NAMALWA (cell line): ENCODE measurements around the gene WDFY4.

ENCODE experiments used
- DNase-seq: peaks from one replicate; pipeline ENCODE4 v3.0.0-alpha.2; 2015; ENCODE audit warnings: low spot score

Gene WDFY4

DNA sequence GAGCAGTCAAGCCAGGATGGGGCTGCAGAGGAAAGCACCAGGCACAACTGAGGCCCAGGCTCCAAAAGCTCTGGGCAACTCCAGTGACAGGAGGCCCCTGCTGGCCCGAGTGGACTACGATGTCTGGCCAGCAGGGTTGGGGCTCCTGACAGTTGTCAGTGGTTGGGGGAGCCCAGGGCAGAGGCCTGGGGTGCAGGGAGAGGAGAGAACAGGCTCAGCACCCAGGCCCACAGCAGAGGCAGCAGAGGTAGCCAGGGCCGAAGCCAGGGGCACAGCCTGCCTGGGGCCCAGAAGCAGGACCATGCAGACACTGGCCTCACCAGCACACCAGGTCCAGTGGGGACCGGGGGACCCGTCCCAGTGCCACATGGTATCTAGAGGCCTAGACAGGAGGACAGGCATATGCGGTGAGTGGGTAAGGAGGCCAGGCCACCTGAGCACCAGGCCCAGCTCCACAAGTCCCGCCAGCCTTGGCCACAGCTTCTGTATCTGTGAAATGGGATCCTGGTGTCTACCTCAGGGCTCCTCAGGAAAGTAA lies 301.0 kb downstream of the WDFY4 start:
- DNase-seq = no peak

DNA sequence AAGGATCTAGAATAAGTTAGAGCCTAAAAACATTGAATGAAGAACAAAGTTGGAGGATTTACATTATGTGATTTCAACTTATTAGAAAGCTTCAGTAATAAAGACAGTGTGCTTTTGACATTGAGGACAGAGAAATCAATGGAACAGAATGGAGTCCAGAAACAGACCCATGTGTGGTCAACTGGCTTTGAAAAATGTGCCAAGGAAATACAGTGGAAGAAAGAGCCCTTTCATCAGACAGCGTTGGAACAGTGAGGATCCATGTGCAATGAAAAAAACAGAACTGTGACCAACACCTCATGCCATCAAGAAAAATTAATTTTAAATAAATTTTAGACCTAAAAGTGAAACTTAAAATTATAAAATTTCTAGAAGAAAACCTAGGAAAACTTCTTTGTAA lies 305.6 kb downstream of the WDFY4 start:
- DNase-seq = no peak

DNA sequence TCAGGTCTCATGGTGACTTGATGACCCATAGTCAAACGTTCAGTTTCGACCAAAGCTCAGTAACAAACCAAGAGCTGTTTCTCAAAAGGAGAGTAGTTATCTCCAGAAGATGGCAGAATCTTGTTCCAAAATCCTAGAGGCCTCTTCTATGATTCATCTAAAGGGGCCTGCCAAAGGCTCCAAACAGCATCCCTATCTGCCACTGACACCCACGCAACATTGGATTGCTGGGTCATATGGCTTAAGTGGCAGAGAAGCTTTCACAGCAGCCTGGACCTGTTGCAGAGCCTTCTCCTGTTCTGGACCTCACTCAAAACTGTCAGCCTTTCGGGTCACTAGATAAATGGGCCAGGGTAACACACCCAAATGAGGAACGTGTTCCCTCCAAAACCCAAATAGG lies 309.0 kb downstream of the WDFY4 start:
- DNase-seq = no peak

DNA sequence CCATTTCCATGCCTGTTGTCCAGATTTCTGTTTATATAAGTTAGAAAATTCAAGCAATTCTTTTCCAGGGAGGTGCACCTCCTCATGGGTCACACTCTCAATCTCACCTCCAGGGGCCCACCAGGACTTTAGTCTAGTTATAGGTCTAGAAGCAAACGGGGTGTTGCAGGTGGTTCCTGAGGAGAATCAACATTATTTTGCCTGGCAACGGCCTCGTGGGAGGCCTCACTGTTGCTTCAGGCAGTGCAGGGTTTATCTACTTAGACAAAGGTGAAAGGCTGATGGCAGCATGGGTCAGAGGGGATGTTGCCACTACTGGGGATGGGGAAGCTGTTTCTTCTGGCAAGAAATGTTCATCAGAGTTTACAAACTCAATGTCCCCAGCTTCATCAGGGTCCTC lies 311.7 kb downstream of the WDFY4 start:
- no peak for DNase-seq

DNA sequence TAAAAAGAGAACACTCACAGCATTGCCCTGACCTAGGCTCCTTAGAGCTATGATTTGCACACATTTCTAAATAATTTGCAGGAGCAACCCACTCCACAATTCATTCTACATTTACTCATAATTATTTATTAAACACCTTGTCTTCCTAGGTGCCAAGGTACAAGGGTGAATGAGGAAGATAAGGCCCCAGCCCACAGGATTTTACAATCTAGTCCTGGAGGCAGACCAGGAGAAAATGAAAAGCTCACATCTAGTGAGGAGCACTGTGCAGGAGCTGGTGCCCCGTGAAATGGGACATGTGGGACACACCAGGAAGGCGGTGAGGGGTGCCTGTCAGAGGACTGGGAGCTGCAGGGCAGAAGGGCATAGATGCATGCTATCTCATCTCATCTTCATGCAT lies 314.7 kb downstream of the WDFY4 start:
- DNase-seq = no peak

DNA sequence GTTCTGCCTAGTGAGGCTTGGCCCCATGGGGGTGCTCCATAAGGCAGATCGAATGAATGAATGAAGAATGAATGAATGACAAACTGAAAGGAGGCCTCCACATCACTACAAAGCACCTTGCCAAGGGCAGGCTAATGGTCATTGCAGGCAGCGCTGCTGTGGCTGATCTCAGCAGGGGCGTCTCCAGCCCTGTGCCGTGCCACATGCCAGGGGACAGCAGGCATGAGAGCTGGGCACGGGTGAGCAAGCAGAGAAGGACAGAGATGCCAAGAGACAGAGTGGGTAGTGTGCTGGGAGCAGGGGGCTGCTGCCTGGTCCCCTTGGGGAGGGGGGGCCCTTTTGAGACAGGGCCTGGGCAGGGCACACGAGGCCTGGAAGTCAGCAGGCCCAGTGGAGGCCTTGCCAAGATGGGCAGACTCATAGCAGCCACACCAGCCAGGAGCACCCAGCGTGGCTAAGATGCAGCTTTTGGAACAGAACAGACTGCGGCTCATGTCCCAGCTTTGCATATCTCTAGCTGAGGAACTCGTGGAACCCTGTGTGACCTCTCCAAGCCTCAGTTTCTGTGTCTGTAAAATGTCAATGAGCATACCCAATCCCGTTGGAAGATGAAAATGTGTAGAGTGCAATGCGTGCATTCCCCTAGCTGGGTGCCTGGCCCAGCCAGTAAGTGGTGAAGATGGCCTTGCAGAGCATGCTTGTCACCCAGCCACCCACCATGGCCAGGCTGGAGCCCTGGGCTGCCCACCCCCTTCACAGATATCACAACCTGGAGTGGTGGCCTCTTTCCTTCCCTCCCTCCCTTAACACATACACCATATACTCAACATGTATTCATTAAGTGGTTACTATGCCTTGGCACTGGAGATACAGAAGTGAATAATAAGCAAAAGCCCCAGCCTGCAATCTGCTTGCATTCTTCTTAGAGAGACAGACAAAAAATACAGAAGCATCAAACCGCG lies 316.0 kb downstream of the WDFY4 start:
- no peak for DNase-seq

DNA sequence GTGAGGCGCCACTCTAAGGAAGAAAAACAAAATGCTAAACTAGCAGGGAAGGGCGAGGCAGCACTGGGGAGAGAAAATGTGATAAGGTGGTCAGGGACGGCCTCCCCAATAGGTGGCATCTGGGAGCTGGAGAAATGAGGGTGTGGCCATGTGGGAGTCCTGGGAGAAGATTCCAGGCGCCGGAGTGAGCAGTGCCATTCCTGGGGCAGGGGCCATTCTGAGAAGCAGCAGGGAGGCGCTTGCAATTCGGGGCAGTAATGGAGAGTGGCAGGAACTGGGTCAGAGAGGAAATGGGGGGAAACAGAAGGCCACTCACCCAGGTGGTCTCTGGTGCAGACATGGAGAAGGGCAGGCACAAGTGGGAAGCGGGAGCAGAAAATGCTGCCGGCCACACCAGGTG lies 316.7 kb downstream of the WDFY4 start:
- DNase-seq = no peak

DNA sequence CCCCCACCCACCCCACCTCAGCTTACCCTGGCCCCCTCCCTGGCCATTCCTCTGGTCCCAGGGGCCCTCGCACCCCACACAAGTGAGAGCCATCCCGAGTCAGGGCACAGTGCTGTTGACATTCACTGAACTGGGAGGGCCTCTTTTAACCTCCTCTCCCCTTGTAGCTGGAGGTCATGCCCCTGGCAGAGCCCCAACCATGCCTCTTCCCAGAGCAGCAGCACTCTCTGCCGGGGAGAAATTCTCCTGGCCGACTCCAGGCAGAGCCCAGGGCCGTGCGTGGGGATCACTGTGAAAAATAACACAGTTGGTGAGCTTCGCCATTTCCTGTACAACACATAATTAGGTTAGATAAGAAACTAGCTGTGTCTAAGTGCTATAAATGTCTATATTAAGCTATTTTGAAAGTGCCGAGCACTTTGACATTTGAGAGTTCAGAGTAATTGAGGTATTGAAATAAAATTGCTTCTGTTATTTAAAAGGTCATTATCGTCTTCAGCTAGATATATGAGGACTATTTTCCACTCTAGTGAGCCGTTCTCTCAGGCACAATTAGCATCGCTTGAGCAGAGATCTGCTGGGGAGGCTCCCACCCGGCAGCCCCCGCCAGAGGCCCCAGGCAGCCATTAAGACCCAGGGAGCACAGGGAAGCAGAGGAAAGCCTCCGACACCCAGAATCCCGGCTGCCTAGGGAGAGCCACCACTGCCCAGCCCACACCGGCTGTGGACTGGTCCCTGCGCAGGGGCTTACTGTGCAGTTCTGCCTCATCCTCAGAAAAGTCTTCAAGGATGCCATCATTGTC lies 317.4 kb downstream of the WDFY4 start:
- no peak for DNase-seq

DNA sequence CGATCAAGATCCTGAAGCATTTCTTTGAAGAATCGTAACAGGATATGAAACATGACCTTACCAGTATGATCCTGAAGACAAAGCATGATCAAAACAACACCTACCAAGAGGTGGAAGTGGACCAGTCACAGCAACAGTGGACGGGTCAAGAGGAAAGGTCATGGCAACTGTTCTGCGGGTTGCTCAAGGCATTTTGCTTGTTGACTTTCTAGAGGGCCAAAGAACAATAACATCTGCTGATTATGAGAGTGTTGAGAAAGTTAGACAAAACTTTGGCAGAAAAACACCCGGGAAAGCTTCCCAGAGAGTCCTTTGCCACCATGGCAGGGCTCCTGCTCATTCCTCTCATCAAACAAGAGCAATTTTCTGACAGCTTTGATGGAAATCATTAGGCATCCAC lies 320.6 kb downstream of the WDFY4 start:
- DNase-seq = no peak

DNA sequence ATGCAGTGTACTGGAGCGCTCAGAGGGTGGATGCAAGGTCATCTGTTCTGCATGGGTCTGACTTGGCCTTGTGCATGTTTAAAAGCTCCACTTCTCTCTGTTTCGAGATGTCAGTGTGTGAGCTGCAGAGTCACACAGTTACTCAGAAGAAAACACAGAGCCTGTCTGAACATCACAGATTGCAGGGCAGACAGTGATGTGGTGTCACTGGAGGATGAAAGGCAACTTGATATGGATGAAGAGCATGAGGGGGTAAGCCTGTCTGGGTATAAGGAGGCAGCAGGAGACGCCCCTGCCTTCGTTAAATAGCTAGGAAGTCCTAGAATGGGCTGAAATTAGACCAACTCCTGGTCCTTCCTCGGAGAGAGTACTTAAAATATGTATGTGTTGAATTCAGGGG lies 322.5 kb downstream of the WDFY4 start:
- DNase-seq = no peak

DNA sequence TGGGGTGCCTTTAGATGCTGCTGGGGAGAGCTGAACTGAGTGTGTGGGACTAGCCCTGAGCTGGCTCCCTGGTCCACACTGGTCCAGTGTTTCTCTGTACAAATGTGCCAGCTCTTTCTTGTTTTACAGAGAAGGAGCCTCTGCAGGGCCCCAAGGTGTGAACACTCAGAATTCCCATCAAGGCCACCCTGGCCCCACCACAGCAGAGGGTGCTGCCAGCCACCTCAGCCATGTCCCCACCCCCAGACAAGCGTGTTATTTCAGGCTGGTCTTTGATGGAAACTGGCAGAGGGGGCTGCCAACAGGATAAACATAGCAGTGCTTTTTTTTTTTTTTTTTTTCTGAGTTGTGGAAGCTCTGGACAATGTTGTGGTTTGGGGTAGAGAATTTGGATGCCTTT lies 323.4 kb downstream of the WDFY4 start:
- DNase-seq = no peak

DNA sequence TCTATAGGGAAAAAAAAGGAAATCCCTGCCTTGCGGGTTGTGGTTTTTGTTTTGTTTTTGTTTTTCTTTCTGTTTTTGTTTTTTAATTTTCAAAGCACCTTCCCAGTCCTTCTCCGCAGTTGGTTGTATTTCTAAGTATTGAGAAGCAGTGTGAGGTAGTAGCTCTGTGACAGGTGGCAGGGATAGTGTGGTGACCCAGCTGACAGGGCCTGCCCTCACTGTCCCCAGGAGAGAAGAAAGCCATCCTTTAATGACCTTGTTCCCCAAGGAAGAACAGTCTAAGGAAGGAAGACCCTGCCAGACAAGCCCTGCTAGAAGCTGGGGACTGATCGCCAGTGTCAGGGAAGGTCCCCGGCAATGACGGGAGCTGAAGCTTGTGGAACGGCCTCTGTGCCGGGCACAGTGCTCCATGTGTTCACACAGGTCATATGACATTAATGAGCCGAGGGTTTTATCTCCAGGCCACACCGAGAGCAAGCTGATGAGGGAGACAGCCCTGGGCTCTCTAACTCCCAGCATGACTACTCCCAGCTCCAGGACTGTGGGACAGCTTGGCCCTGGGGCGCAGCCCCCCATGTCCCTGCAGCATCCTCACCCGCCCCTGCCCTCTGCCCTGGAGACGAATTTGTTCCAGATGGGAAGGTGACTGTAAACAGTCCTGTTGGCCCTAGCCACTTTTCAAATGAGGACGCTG lies 324.0 kb downstream of the WDFY4 start:
- DNase-seq = no peak

DNA sequence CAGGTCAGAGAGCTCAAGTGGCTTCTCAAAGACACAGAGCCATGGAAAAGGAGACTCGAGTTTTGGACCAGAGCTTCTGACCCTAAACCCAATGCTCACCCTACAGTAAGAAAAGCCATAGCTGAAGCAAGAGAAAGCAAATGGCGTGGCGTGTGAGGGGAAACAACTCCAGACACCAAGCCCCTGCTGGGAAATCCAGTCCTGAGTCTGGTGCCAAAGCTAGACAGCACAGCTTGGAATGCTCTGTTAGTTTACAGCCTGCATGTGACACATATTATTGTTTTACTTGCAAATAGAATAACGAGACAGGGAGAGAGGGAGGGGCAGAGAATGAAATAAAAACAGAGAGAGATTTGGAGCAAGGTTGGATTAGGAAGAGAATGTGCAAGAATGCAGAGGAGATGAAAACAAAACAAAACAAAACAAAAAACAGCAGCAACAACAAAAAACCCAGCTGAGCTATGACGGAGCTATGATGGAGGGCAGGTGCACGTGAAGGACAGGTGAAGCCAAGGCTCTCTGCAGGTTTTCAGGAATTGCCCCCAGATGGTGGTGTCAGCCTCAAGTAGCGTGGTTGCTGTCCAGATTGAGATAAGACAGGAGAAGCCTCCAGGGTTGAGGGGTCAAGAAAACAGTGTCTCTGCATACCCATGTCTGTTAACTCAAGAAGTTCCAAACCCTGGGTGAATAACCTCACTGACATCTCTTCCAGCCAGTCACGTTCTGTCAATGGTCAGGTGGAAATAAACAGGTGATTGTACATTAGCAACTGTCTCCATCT lies 324.7 kb downstream of the WDFY4 start:
- DNase-seq = no peak

DNA sequence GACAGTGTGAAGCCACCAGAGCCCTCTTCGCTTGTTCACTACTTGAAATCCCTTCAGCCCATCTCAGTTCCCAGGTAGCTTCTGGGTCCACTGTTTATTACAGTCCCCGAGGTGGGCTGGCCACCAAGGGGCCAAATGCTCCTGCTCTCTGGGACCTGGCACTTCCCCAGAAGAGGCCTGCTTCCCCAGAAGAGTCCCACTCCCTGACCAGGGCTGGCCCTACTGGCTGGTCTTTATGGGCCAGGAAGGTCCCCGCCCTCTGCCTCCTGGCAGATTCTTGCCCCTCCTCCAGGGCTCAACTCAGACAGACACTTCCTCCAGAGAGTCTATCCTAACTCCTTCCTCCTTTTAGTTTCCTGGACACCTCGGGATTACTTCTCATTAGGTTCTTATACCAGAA lies 325.6 kb downstream of the WDFY4 start:
- no peak for DNase-seq

DNA sequence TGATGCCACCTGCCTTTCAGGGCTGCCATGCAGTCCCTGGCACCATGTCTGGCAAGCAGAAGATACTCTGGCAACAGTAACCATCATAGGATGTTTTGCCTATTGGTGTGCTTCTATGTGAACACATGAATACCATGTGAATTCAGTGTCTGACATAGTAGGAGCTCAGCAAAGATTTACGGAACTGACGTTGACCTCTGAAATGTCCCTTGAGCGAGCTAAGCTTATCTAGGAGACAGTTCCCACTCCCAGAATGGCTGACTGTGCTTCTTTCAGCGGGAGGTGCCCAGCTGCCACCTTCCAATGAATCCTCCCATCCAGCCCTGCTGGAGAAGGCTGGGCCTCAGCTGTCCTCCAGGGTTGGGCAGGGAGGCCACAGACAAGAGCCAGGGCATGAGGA lies 326.2 kb downstream of the WDFY4 start:
- DNase-seq = no peak

DNA sequence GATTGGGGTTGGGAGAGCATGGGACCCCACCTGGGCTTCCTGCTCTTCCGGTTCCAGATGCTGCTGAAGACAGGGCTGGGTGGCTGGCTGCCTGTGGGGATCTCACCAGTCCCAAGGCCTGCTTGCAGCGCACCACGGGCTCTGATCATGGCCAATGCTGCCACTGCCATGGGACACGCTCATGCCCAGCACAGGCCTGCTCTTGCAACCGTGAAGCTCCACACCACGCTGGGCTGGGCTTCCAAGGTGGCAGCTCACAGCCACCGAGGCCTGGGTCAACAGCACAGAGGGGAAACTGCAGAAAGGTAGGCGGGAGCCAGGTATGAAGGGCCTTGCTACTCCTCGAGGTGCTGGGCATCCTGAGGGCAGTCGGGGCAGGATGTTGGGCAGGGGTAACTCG lies 327.1 kb downstream of the WDFY4 start:
- DNase-seq = no peak

DNA sequence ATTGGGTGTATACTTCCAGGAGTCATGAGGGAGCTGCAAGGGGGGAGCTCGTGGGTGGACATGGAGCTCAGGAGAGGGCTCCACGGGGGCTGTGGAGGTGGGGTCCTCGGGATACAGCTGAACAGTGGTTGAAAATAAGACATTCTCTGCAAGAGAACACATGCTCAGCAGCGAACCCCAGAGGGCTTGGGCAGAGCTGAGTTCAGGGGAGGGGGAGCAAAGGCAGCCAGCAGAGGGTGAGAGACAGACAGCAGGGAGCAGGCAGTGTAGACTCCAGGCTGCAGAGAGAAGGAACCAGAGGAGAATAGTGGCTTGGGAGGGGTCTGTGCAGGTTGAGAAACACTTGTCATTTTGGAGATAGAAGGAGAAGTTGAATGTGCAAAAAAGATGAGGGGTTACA lies 327.9 kb downstream of the WDFY4 start:
- DNase-seq = no peak

DNA sequence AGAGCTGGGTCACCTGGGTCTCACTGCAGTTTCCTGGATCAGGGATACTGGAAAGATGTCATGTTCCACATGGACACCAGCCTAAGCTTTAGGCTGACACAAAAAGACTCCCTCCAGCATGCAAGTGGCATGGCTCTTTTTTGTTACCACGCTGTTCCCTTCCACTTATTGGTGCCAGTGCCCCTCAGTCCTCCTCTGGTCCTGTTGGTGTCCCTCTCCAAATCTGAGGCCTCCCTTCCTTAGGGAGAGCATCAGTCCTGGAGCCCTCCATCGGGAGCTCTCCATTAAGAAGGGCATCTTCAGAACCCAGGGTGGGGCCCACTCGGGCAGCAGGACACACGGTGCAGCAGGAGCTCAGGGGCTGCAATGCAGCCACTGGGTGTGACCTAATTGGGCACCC lies 331.0 kb downstream of the WDFY4 start:
- DNase-seq = no peak

DNA sequence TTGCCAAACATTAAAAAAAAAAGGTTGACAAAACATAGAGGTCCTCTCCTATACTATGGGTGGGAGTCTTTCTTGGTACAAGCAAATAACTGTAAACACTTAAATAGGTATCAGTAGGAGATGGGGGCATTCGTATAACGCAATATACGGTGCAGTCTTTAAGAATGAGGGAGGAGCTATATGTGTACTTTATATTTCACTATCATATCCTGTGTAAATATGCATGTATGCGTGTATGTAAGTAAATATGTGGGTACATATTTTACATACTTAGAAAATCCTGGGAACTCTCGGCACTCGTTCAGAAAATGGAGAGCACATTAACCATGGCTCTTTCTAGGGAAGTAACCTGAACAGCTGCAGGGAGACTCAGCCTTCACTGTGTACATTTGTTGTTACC lies 337.0 kb downstream of the WDFY4 start:
- no peak for DNase-seq

DNA sequence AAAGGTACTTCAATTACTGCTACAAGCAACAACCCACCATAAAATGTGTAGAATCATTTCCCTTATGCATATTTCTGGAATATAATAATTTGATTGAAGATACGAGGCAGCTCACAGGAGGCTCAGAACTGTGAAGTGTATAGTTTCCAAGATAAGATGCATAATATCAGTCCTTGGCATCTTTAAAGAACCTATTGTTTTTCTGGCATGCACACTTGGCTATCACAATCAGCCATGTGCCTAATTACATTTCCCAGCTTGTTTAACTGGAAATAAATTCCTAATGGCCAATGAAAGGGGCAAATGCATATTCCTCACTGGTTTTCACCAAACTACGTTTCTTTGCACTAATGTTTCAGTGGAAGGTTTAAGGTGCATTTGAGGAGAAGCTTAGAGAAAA lies 338.4 kb downstream of the WDFY4 start:
- DNase-seq = no peak

DNA sequence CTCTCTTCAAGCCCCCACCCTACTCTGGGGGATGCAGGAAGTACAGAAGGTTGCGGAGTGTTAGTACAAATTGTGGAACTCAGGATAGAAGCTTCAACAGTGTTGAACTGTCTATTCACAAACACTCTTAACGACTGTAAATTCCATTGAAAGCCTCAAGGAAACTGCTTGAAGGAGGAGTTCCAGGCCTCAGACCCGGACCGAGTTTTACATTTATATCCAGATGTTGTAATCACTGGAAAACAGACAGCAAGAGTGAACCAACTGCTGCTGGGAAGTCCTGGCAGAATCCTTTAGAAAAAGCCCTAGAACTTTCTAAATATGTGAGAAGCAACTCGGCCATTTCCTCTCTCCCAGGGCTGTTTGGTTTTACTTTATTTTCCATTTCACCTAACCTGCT lies 339.1 kb downstream of the WDFY4 start:
- DNase-seq = no peak

DNA sequence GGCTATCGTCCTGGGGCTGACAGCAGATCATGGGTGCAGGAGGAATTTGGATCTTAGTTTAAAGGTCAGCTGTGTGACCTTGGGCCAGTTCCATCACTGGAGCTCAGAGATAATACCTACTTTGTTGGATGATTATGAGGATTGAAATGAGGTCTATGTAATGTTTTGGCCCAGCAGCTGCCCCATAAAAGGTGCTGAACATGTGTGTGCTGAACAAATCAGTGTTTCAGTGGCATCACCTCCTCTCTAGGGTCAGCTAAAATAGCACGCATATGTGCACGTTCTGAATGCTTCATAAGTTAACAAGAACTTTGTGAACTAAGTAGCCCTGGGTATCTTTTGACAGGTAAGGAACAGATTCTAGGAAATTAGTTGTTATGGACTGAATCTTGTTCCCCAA lies 339.8 kb downstream of the WDFY4 start:
- no peak for DNase-seq
